Glutamatergic neuron (in vitro differentiated cells): ENCODE measurements around the gene MISP3. TPM values are rescaled to one million over a fixed set of nuclear protein-coding genes. Genes with fewer than 3 reads are reported as not detected.

ENCODE experiments used
- DNase-seq: peaks from one replicate; pipeline ENCODE4 v3.0.0; 2022
- H3K27ac Mint-ChIP-seq: one replicate; pipeline ENCODE4 v1.8.0; 2020; ENCODE audit warnings: mild to moderate bottlenecking, mixed read lengths, inconsistent platforms; ENCODE audit not compliant: unreplicated experiment
- H3K27me3 Mint-ChIP-seq: one replicate; pipeline ENCODE4 v1.8.0; 2020; ENCODE audit warnings: mild to moderate bottlenecking, moderate library complexity, mixed read lengths, inconsistent platforms; ENCODE audit not compliant: unreplicated experiment
- H3K36me3 Mint-ChIP-seq: one replicate; pipeline ENCODE4 v1.8.0; 2020; ENCODE audit warnings: mild to moderate bottlenecking, mixed read lengths, inconsistent platforms; ENCODE audit not compliant: unreplicated experiment
- H3K4me1 Mint-ChIP-seq: one replicate; pipeline ENCODE4 v1.8.0; 2020; ENCODE audit warnings: mild to moderate bottlenecking, low read depth, mixed read lengths, inconsistent platforms; ENCODE audit not compliant: unreplicated experiment
- H3K4me3 Mint-ChIP-seq: one replicate; pipeline ENCODE4 v1.8.0; 2020; ENCODE audit warnings: mild to moderate bottlenecking, mixed read lengths, inconsistent platforms; ENCODE audit not compliant: unreplicated experiment
- H3K9me3 Mint-ChIP-seq: one replicate; pipeline ENCODE4 v1.8.0; 2020; ENCODE audit warnings: mild to moderate bottlenecking, moderate library complexity, mixed read lengths, inconsistent platforms; ENCODE audit not compliant: unreplicated experiment
- CTCF ChIP-seq: fragments of 200-600 bp; sonication (generic); IDR thresholded peaks from one replicate; pipeline ENCODE4 v1.5.0; 2021; ENCODE audit not compliant: partially characterized antibody, unreplicated experiment
- total RNA-seq: library from RNA; stranded (reverse); fragmentation: NEBNext Ultra II Directional; extraction: Animal tissue kit (Norgen Biotek cat#: 25700); gene quantifications from one replicate; pipeline ENCODE4 v1.2.1, GENCODE V29; 2021; ENCODE audit not compliant: unreplicated experiment

Gene MISP3
- total RNA-seq, 1 donor from 2014 or later: 2.2 TPM

DNA sequence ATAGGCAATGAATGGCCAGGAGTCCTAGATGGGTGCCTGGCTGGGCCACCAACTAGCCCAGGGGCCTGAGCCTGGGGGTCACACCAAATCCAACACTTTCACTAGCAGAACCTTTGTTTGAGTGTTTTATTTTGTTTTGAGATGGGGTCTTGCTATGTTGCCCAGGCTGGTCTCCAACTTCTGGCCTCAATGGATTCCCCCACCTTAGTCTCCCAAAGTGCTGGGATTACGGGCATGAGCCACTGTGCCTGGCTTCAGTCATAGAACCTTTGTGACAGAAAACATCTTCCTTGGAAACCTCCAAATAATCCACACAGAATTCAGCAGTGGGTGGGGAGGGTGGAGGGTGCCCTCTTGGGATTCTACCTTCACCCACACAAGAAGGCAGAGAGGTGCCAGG, 38.9 kb downstream of the MISP3 start:
- Mint-ChIP-seq H3K4me1 (peaks cover 16% of the 10 kb centered on the region), H3K4me3 (no peak overlapping the region), H3K27ac (no peak overlapping the region), H3K9me3 (peaks cover 2% of the 10 kb centered on the region), H3K27me3 (peaks cover 2% of the 10 kb centered on the region), H3K36me3 (no peaks in the 10 kb centered on the region)
- no peak for TF ChIP-seq CTCF
- DNase-seq: no peak

DNA sequence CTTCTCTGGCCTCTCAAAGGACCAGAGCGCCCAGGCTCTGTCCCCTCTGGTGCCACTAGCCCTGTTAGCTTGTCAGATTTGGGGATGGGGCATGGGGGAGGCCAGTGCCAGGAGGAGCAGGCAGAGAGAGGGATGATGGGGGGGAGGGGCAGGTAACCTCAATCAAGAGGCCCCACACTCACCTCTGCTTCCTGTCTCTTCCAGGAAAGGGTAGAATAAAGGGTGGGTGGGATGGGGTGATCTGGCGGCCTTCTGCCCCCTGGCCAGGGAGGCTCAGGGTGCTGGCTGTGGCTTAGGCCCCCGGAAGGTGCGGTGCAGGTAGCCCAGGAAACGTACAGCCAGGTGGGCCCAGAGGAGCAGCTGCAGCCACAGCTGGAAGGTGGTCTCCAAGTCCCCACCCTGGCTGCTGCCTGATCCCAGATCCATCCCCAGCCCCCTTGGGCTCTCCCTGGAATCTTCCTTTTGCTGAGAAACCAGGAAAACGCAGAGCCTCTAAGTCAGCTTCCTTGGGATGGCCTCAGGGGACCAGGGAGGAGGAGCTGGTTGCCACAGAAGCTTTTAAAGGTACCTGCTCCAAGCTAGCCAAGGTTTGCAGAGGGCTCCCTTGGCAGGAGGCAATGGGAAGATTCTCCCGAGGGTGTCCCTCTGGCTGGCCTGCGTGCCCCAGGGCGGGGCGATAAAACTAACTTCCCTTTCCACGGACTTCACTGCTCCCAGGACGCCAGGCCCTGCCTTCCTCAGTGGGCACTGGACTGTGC, 39.6 kb downstream of the MISP3 start:
- DNase-seq: no peak
- no peak overlapping the region for H3K4me3 Mint-ChIP-seq
- H3K27ac Mint-ChIP-seq: no peak overlapping the region
- no peaks in the 10 kb centered on the region for H3K36me3 Mint-ChIP-seq
- H3K27me3 Mint-ChIP-seq: peaks cover 6% of the 10 kb centered on the region
- H3K9me3 Mint-ChIP-seq: peaks cover 4% of the 10 kb centered on the region
- H3K4me1 Mint-ChIP-seq: peaks cover 18% of the 10 kb centered on the region
- TF ChIP-seq CTCF: no peak

DNA sequence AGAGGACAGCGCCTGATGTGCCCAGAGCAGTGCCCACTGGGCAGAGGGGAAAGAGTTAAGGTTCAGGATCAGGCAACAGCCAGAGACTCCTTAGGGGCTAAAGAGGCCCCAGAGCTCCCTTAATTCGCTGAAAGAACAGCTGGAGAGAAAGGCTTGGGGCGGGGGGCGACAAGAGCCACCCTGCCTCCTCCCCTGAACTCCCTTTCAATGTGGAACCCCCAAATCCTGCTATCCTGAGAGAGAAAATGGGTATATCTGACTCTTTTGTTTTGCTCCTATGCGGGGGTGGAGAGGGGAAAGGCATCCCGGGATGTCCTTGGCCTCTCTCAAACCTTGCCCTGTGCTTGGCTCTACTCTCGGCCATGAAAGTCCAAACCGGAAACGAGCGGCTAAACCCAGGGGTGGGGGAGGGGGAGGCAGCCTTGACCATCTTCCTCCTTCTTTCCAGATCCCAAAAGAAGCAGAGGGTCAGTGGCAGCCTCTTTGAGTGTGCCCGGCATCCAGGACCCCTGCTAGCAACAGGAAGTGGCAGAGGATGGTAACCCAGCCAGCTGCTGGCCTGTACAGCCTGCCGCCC, 40.3 kb downstream of the MISP3 start:
- no peak for TF ChIP-seq CTCF
- H3K9me3 Mint-ChIP-seq: peaks cover 4% of the 10 kb centered on the region
- no peaks in the 10 kb centered on the region for H3K36me3 Mint-ChIP-seq
- peaks cover 6% of the 10 kb centered on the region for H3K27me3 Mint-ChIP-seq
- peaks cover 17% of the 10 kb centered on the region for H3K4me1 Mint-ChIP-seq
- no peak overlapping the region for H3K4me3 Mint-ChIP-seq
- DNase-seq: no peak
- peak overlapping the region; percentile 22 for H3K27ac Mint-ChIP-seq

- Mint-ChIP-seq H3K4me3 (no peak overlapping the region), H3K4me1 (peaks cover 17% of the 10 kb centered on the region)
These were observed 41.3 kb downstream of the MISP3 start for GRCh38 chr19:14113762-14114414.

More at GRCh38 chr19:14113762-14114414, 41.3 kb downstream of the MISP3 start:
- Mint-ChIP-seq H3K9me3 (peaks cover 5% of the 10 kb centered on the region), H3K27ac (no peak overlapping the region), H3K36me3 (no peaks in the 10 kb centered on the region), H3K27me3 (peaks cover 10% of the 10 kb centered on the region)
- TF ChIP-seq CTCF: no peak
- peak; percentile 31 for DNase-seq
